HG03558 (cell line): ENCODE measurements around the gene FARP2.
"Not testable (repeated sequence)": the region's sequence is repeated elsewhere in the genome, so short reads cannot be mapped to it uniquely, and the experiment has no call there.

ENCODE experiments used
- ATAC-seq: cut with Tn5 transposase; IDR thresholded peaks from one replicate; pipeline ENCODE4 v1.9.1; 2021; ENCODE audit warnings: moderate number of reproducible peaks; ENCODE audit not compliant: unreplicated experiment; ENCODE audit errors: extremely low read depth

FARP2 gene

GRCh38 chr2:241363426-241363825 is 7.3 kb downstream of the FARP2 start:
- ATAC-seq: no peak

- no peak for ATAC-seq
These were observed 8.7 kb downstream of the FARP2 start for GRCh38 chr2:241364781-241365180.

- no peak for ATAC-seq
These were observed 10.6 kb downstream of the FARP2 start for GRCh38 chr2:241366678-241367077.

GRCh38 chr2:241368643-241369042 is 12.6 kb downstream of the FARP2 start:
- no peak for ATAC-seq

DNA sequence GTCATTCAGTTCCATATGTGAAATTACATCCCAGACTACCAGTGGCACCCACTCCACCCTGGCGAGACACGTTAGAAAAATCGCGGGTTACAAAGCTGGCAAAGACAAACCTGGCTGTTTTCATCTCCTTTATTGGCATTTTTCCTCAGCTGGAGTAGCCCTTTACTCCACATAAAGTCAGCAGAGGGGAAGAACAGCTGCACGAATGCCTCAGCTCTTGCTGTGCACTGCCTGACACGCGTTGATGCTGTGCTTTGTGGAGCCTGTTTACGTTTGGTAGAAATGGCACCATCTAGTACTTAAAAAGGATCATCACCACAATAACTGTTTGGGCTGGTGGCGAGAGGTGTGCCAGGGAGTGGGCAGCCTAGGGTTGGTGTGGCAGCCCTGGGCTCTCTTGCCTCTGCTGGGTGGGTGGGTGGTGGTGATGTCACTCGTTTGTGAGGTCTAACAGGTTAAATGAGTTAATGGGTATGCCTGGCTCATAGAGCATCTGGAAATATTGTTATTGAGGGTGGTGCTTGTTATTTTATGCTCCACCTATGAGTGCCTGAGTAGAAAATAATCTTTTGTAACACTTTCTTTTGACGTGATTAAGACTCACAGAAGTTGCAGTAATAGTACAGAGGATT is 16.4 kb downstream of the FARP2 start:
- no peak for ATAC-seq

DNA sequence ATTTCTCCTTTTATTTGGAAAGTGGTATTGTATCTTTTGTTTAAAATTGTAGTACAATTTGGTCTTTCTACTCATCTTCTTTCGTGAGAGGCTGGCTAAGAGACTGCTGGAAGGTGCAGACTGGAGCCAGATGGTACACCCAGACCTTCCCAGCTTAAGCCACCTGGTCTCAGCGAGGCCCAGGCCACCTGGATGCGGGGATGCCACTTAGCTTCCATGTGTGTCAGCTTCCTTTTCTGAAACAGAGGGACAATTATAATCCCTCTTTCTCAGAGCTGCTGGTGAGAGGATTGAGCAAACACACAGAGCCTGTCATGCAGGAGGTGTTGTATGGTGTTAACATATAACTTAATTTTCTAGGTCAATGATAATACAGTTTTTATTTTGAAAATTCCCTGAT is 17.4 kb downstream of the FARP2 start:
- ATAC-seq: no peak

DNA sequence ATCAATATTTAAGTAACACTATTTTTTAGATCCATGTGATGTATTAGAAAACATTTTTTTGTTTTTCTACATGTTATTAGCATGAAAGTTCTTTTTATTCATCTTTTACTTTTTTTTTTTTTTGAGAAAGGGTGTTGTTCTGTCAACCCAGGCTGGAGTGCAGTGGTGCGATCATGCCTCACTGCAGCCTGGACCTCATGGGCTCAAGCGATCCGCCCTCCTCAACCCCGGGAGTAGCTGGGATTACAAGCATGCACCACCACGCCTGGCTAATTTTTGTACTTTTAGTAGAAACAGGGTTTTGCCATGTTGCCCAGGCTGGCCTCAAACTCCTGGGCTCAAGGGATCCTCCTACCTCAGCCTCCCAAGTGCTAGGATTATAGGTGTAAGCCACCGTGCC is 17.8 kb downstream of the FARP2 start:
- not testable (repeated sequence) for ATAC-seq

GRCh38 chr2:241375300-241375699 is 19.2 kb downstream of the FARP2 start:
- ATAC-seq: no peak

GRCh38 chr2:241376808-241377207 is 20.7 kb downstream of the FARP2 start:
- ATAC-seq: no peak

DNA sequence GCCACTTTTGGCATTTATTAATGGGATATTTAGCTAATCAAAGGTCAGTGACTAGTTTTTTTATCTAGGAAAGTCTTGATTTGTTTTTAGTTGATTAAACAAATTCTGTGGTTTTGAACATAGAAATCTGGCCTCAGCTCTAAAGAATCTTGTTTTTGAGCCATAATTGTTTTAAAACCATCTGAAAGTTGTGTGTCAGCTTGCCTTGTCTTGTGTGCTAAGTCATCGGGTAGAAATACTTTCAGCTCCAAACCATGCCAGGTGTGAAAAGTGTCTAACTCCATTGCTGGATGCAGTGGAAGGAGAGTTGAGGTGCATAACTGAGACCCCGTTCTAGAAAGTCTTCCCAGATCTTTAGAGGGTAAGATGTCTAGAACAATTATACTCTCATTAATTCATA is 22.7 kb downstream of the FARP2 start:
- no peak for ATAC-seq

DNA sequence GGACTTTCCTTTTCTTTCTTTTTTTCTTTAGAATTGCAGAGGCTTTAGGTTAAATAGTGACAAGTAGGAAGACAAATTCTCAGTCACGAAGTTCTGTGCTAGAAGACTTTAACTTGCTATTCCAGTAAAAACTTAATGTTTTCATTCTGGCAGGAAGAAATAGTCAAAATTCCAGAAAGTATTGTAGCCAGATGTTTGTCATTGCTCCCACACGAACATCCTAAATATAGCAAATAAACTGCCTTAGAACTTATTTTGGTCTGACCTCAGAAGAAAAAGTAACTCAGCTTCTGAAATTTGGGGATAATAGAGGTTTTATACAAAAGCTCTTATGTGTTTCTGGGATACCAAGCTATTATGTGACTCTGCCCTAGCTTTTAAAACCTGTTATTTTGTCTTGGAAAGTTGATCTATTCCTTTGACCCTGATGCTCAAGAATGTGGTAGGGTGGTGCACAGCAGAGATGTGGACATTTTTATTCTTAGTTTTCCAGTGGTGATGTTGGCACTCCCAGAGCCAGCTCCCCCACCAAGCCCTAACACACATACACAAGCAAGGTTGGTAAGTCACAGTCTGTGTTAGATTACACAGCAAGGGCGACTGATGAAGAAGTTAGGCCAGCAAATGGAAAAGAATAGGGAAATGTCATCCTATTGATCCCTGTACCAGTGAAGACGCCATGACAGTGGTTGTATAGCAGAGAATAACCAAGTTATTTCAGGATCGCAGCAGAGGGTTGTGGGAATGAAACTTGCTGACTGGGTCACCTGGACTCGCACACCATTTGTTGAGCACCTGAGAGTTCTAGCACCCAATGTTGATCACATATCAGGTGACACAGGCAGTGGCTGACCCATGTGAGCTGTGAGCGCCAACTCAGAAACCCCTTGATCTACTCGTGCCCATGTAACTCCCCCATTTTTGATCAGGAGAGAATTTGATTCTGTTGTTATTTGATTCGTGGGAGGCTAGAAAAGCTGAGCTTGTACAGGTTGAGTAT is 23.7 kb downstream of the FARP2 start:
- ATAC-seq: no peak

GRCh38 chr2:241381872-241382271 is 25.8 kb downstream of the FARP2 start:
- no peak for ATAC-seq

GRCh38 chr2:241385450-241385849 is 29.4 kb downstream of the FARP2 start:
- ATAC-seq: not testable (repeated sequence)

DNA sequence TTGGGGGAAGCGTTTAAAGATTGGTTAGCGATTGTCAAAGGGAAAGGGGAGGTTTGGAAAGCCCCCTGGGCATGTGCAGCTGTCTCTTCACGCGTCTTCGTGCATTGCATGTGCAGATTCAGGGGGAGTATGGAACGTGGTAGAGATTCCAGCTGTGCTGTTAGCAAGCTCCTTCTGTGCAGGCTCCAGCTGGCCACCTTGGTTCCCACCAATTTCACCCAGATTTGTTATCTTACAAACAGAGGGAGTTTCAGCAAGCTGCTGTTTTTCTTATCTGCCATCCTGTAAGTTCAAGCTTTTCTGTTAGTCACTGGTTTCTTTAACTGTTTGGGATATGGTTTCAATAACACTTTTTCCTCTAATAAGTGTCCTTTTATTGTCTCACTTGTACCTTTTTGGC is 30.4 kb downstream of the FARP2 start:
- ATAC-seq: no peak

DNA sequence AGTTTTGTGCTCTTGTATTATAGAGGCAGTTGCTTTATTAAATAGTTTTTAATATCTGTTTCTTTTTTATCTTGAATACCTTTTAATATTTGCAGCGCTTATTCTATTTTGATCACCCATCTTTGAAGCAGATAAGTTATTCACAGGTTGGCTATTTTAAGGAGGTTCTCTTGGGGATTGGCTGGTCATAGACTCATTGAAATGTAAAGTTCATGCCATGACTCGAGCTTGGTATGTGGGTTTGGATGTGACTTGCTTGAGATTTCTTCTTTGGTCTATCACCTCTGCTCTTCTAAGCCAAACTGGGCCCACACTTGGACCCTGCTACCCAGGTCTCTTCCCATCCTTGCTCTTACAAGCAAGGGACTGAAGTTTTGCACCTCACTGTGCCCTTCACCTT is 33.6 kb downstream of the FARP2 start:
- no peak for ATAC-seq

DNA sequence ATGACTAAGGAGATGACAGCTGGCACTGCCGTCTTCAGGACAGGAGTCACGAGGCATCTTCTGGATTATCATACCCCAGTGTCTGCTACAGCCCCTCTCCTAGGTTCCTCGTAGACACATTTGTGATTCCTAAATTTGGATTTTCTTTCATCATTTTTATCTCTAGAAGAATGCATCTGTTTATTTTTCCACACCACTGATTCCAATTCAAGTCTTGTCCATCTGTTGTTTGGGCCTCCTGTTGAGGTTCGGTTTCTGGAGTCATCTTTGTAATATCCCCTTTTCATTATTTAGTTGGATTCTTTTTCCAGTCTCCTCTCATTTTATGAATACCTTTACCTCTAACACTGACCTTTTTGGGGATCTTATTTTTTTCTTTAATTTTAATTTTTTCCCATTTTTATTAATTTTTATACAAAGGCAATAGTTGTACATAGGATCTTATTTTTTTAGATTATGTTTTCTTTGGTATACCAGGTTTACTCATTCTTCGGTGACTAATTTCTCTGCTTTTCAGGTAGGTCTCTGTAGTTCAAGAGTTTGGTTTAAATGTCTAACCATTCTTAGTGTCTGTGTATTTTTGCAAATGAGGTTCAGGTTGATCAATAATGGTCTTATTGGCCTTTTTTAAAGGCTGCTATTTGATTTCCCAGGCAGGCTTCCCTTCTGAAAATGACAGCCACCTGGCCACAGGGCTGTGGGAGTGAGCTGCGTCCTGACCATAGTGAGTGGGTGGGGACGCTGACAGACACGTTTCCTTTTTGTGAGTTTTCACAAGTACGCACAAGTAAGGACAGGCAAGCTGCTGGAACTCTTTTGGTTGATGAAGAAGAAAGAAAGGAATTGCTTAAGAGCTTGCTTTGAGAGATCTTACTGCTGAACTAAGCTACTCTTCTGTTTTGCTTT is 34.5 kb downstream of the FARP2 start:
- no peak for ATAC-seq

- no peak for ATAC-seq
These were observed 36.0 kb downstream of the FARP2 start for GRCh38 chr2:241391892-241392665.

GRCh38 chr2:241392753-241393152 is 36.7 kb downstream of the FARP2 start:
- not testable (repeated sequence) for ATAC-seq

DNA sequence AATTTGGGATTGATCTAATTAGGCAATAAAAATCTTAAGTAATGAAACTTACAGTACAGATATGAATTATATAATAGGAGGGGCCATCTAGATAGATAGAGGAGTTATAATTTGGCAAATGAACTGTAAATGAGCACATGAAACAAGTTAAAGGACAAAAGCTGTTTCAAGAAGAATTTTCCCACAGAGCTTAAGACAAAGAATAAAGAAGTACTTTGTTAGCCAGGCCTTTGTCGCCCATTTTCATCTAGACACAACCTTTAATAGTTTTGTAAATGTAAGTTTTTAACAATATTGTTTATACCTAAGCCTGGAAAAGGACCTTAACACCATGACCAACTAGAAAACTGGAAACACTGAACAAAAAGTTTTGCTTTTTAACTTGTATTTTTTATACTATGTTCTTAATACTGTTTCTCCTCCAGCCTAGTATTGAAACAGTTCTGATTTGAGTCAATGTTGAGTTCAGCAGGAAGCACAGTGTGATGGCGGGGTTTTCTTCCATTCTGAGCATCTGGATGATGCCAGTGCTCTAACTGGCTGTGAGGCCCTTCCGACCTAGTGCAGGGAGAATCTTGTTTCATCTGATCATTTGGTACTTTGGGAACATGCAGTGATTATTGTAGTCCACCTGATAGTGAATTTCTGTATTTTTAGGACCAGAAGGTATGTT is 37.6 kb downstream of the FARP2 start:
- no peak for ATAC-seq
